Measurements from ENCODE around the gene NPB. TPM values are rescaled to one million over a fixed set of nuclear protein-coding genes. Genes with fewer than 3 reads are reported as not detected.

Gene NPB
- total RNA-seq, 1 donor from 2014 or later = 0.96 TPM

DNA sequence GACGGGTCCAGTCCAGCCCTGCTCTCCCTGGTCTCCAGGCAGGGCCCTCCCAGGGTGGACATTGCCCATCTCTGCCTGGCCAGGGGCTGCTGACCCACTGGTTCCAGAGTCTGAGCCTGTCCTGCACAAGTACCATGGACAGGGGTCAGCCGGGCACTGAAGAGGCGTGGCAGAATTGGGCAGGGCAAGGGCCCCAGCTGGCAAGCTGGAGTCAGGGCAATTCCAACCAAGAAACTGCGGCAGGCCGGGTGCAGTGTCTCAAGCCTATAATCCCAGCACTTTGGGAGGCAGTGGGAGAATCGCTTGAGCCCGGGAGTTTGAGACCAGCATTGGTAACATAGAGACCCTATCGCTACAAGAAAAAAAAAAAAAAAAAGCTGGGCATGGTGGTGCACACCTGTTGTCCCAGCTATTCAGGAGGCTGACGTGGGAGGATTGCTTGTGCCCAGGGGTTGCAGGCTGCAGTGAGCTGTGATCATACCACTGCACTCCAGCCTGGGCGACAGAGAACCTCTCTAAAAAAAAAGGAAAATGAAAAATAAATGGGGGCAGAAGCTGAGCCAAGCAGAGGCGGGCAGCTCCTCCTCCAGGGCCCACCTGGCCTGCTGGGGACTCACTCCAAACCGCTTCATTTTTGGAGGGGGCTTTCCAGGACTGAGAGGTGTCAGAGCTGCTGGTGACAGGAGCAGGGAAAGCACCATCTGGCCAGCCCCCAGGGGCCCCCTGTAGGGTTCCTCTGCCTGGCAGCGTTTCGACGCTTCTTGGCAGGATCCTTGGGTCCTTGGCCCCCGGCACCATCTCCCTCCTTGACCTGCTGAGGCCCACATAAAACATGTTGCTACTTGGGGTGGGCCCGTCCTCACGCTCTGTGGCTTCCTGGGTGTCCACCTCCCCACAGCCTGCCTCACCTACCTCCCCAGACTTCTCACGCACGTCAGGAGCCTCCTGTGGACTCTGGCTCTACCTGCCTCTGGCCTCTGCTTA lies 28.4 kb downstream of the NPB start:
- no peak overlapping the region for H3K27ac Mint-ChIP-seq (ENCODE audit: unreplicated experiment)
- H3K9me3 Mint-ChIP-seq (ENCODE audit: unreplicated experiment) = peaks cover 7% of the 10 kb centered on the region
- H3K4me3 Mint-ChIP-seq (ENCODE audit: unreplicated experiment) = peak overlapping the region; percentile 37
- H3K4me1 Mint-ChIP-seq (ENCODE audit: low read depth, unreplicated experiment) = peaks cover 17% of the 10 kb centered on the region
- TF ChIP-seq, protein P1, sequence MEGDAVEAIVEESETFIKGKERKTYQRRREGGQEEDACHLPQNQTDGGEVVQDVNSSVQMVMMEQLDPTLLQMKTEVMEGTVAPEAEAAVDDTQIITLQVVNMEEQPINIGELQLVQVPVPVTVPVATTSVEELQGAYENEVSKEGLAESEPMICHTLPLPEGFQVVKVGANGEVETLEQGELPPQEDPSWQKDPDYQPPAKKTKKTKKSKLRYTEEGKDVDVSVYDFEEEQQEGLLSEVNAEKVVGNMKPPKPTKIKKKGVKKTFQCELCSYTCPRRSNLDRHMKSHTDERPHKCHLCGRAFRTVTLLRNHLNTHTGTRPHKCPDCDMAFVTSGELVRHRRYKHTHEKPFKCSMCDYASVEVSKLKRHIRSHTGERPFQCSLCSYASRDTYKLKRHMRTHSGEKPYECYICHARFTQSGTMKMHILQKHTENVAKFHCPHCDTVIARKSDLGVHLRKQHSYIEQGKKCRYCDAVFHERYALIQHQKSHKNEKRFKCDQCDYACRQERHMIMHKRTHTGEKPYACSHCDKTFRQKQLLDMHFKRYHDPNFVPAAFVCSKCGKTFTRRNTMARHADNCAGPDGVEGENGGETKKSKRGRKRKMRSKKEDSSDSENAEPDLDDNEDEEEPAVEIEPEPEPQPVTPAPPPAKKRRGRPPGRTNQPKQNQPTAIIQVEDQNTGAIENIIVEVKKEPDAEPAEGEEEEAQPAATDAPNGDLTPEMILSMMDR (IDR thresholded peaks at IDR 0.05; ENCODE audit: partially characterized antibody, unreplicated experiment) = no peak
- H3K27me3 Mint-ChIP-seq (ENCODE audit: unreplicated experiment) = peaks cover 16% of the 10 kb centered on the region
- no peaks in the 10 kb centered on the region for H3K36me3 Mint-ChIP-seq (ENCODE audit: unreplicated experiment)
- DNase-seq = no peak

DNA sequence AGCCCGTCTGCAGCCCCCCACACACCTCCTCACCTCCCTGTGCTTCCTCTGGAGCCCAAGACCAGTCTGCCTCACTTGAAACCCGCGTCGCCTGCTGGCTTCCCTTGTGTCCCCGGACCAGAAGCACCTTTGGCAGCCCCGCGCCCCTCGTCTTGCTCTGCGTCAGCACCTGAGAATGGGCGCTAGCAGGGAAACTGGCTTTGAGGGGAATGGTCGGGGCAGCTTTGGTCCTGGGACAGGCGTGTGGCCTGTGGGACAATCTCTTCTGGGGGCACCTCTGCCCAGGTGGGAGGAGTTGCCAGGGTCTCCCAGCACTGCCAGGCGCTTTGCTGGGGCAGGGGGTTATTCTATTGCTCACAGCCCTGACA lies 29.1 kb downstream of the NPB start:
- Mint-ChIP-seq H3K27me3 (ENCODE audit: unreplicated experiment) (peaks cover 16% of the 10 kb centered on the region), H3K9me3 (ENCODE audit: unreplicated experiment) (peaks cover 4% of the 10 kb centered on the region), H3K27ac (ENCODE audit: unreplicated experiment) (no peak overlapping the region), H3K4me3 (ENCODE audit: unreplicated experiment) (peak overlapping the region; percentile 37), H3K4me1 (ENCODE audit: low read depth, unreplicated experiment) (peaks cover 13% of the 10 kb centered on the region), H3K36me3 (ENCODE audit: unreplicated experiment) (no peaks in the 10 kb centered on the region)
- no peak for DNase-seq
- TF ChIP-seq, protein P1 (IDR thresholded peaks at IDR 0.05; ENCODE audit: partially characterized antibody, unreplicated experiment) = no peak

DNA sequence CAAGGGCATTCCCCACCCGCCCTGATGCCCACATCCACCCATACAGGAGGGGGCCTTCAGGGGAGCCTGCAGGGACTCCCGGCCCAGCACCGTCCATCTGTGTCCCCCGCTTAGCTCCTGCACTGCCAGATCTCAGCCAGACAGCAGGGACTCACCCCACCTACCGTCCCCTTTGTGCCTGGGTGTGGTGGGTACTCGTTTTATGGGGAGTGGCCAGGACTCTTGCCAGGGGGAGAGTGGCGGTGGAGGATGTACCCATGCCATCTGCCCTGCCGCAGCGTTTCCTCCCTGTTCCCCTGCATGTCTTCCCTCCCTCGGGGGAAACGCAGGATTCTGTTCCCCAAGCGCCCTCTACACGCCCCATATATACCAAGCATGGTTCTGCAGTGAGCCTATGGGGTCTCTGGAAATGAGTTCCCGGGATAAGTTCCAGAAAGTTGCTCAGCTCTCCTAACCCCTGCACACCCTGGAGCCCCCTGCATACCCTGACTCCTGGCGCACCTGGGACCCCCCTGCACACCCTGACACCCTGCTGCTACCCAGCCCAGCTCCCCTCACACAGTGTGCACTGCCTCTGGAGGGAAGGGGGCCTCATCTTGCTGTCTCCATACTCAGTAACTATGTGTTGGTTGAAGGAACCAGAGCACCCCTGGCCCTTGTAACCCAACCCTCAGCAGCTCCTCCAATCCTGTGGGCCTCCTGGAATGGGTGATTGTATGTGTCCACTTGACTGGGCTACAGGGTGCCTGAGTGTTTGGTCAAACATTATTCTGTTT lies 29.7 kb downstream of the NPB start:
- H3K27me3 Mint-ChIP-seq (ENCODE audit: unreplicated experiment) = peaks cover 12% of the 10 kb centered on the region
- DNase-seq = no peak
- no peaks in the 10 kb centered on the region for H3K36me3 Mint-ChIP-seq (ENCODE audit: unreplicated experiment)
- TF ChIP-seq, protein P1 (IDR thresholded peaks at IDR 0.05; ENCODE audit: partially characterized antibody, unreplicated experiment) = no peak
- no peak overlapping the region for H3K27ac Mint-ChIP-seq (ENCODE audit: unreplicated experiment)
- H3K4me3 Mint-ChIP-seq (ENCODE audit: unreplicated experiment) = no peak overlapping the region
- H3K9me3 Mint-ChIP-seq (ENCODE audit: unreplicated experiment) = no peaks in the 10 kb centered on the region
- peaks cover 10% of the 10 kb centered on the region for H3K4me1 Mint-ChIP-seq (ENCODE audit: low read depth, unreplicated experiment)

DNA sequence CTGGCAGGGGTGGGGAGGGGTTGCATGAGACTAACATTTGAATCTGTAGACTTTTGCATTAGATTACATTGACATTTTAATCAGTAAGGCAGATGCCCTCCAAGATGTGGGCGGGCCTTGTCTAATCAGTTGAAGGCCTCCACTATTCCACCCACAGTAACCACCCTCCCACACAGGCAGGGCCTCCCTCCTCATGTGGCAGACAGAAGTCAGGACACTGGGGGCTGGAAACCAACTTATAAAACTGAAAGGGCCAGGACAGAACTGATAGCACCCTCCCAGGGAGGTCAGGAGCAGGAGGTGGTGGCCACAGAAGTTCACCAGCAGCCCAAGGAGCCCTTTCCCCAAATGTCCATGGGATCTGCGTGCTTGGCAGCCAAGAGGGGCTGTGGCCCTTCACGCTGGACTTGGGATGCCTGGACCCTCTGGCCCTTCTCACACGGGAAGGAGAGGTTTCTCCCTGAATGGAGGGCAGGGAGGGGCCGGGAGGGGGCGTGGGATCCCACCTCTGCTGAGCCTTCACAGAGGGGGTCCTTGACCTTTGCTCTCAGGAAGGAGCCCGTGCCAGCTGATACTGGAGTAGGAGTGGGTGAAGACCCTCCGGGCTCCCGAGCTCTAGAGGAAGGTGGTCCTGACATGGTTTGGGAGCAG lies 30.4 kb downstream of the NPB start:
- Mint-ChIP-seq H3K36me3 (ENCODE audit: unreplicated experiment) (no peaks in the 10 kb centered on the region), H3K27ac (ENCODE audit: unreplicated experiment) (no peak overlapping the region), H3K4me1 (ENCODE audit: low read depth, unreplicated experiment) (peaks cover 10% of the 10 kb centered on the region), H3K9me3 (ENCODE audit: unreplicated experiment) (no peaks in the 10 kb centered on the region), H3K27me3 (ENCODE audit: unreplicated experiment) (peaks cover 12% of the 10 kb centered on the region), H3K4me3 (ENCODE audit: unreplicated experiment) (no peak overlapping the region)
- TF ChIP-seq, protein P1 (IDR thresholded peaks at IDR 0.05; ENCODE audit: partially characterized antibody, unreplicated experiment) = no peak
- DNase-seq = no peak
